C4-2B (cell line): ENCODE results near the gene TGFBR3.

Source experiments
- H3K27ac ChIP-seq: fragments of 450-650 bp; 2 replicates; pipeline ENCODE4 v1.5.1; 2017
- ZFX ChIP-seq: fragments of 450-650 bp; IDR thresholded peaks from 2 replicates; pipeline ENCODE4 v1.6.1; 2017
- TF ChIP-seq, protein P1 (sequence below): fragments of 450-650 bp; conservative IDR thresholded peaks from 2 replicates; pipeline ENCODE4 v1.5.1; 2017; ENCODE audit warnings: mild to moderate bottlenecking

The TGFBR3 gene

GRCh38 chr1:91872559-91873081 is 13.3 kb downstream of the TGFBR3 start:
- TF ChIP-seq ZFX, result no peak
- TF ChIP-seq, protein P1, sequence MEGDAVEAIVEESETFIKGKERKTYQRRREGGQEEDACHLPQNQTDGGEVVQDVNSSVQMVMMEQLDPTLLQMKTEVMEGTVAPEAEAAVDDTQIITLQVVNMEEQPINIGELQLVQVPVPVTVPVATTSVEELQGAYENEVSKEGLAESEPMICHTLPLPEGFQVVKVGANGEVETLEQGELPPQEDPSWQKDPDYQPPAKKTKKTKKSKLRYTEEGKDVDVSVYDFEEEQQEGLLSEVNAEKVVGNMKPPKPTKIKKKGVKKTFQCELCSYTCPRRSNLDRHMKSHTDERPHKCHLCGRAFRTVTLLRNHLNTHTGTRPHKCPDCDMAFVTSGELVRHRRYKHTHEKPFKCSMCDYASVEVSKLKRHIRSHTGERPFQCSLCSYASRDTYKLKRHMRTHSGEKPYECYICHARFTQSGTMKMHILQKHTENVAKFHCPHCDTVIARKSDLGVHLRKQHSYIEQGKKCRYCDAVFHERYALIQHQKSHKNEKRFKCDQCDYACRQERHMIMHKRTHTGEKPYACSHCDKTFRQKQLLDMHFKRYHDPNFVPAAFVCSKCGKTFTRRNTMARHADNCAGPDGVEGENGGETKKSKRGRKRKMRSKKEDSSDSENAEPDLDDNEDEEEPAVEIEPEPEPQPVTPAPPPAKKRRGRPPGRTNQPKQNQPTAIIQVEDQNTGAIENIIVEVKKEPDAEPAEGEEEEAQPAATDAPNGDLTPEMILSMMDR, result no peak
- H3K27ac ChIP-seq, result no peak overlapping the region

DNA sequence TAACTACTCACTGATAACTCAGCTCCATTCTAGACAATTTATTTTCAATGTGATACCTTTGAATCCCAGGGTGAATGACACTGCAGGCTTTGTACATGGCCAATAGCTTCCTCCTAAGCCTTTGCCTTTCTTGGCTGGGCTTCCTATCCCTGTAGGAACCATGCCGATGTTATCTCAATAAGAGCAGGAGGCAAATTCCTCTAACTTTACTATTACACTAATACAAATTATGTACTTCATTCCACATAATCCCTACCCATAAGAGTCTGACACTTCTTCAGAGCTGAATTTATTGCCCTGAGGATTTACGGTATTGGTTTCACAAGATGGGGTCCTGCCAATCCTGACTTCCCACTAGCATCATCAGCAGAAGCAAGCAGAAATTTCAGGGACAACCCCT is 14.0 kb downstream of the TGFBR3 start:
- H3K27ac ChIP-seq, result no peak overlapping the region
- TF ChIP-seq ZFX, result no peak
- TF ChIP-seq, protein P1, result no peak

DNA sequence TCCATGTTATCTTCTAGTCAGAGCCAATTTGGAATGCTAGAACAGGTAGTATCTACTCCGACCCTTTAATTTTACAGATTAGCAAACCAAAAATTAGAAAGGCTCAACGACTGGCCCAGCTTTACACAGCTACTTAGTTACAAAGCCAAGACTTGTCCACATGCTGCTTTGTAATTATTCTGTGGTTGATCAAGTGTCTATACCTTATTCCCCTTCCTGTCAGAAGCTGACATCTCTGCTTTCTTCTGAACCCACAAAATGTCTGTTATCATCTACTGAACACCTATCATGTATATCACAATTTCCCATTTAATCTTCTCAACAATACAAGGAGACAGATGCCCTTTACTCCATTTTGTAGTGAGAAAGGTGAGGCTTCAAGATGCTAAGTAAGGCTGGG is 15.6 kb downstream of the TGFBR3 start:
- H3K27ac ChIP-seq, result no peak overlapping the region
- TF ChIP-seq, protein P1, result no peak
- TF ChIP-seq ZFX, result no peak

DNA sequence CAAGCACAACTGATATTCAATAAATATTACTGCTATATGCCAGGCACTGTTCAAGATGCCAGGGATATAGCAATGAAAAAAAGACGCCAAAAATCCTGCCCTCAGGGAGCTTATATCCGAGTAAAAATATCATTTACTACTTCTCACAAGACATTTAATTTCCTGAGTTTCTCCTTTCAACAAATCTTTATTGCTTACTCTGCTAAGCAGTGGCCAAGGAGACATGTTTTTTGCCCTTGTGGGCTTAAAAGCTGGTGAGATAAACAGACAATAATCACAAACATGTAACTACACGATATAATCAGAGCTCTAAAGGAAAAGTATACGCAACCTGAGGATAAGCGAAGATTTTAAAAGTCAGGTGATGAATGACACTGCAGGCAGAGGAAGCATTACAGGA is 19.5 kb downstream of the TGFBR3 start:
- no peak overlapping the region for H3K27ac ChIP-seq
- TF ChIP-seq, protein P1, result no peak
- no peak for TF ChIP-seq ZFX

DNA sequence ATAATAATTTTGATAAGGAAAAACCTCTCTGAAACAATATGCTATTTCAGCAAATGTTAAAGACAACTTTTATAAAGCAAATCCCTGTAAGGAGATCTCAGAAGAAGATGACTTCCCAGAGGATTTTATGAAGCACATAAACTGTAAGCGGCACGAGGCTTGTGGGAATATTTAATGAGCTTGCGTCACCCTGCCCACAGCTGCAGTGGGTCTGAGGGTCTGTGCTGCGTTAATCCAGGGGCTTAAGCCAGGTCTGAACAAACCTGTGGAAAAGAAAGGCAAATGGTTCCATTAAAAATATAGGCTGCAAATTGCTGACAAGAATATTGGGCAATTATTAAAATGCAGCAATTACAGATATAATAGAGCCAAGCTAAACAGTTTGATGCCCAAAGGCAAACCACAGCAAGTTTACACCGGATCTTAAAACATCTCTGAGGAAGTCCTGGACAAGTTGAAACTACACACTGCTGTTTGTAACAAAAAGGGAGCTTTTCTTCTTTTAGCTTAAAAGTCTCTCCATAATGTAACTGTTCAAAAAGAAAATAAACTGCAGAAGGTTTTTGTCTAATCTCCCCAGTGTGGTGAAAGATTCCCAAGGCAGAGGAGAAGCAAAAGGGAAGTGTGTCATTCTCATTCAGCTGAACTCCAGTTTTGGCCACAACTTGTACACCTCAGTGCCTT is 21.8 kb downstream of the TGFBR3 start:
- no peak overlapping the region for H3K27ac ChIP-seq
- TF ChIP-seq, protein P1, result no peak
- TF ChIP-seq ZFX, result no peak

DNA sequence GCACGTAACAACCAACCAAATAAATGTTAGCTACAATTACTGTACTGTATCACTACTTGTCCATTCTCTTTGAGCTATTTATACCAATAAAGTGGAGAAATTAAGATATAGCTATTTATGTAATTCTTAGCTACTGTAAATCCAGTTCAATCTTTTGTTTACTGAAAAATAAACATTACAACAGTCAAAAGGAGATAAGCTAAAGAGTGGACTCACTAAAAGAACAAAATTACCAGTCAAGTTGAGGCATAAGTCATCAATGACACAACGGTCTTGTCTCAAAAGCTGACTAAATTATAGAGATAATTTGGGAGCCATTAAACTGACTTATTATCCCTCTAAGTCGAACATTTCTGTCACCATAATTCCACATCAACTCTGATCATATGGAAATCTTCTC is 22.5 kb downstream of the TGFBR3 start:
- H3K27ac ChIP-seq, result no peak overlapping the region
- TF ChIP-seq ZFX, result no peak
- TF ChIP-seq, protein P1, result no peak

GRCh38 chr1:91862120-91862519 is 23.8 kb downstream of the TGFBR3 start:
- H3K27ac ChIP-seq, result no peak overlapping the region
- TF ChIP-seq, protein P1, result no peak
- TF ChIP-seq ZFX, result no peak
